HepG2 (cell line): ENCODE measurements around the gene DGCR8.

Experiments used
- EZH2 ChIP-seq: conservative IDR thresholded peaks from 2 replicates; pipeline ENCODE4 v1.6.1; 2012; ENCODE audit warnings: mild to moderate bottlenecking, low read depth, low read length, moderate library complexity
- HNF4G ChIP-seq, 2 experiments: sonication (generic) in 1 of 2; formaldehyde crosslinking in 1 of 2; IDR thresholded peaks; 2 replicates each; pipeline versions ENCODE4 v1.4.0 to v1.6.1; 2011 to 2020; ENCODE audit warnings: borderline replicate concordance in 2 of 2, low read depth in 2 of 2, mild to moderate bottlenecking in 2 of 2, low read length in 1 of 2, missing genetic modification reagents in 1 of 2, moderate library complexity in 1 of 2
- MXI1 ChIP-seq: IDR thresholded peaks from 3 replicates; pipeline ENCODE4 v1.6.1; 2012; ENCODE audit warnings: low read depth, low read length, inconsistent platforms, borderline replicate concordance
- NBN ChIP-seq: fragments of 450-650 bp; conservative IDR thresholded peaks from 2 replicates; pipeline ENCODE4 v1.6.1; 2017
- NR2F1 ChIP-seq, 2 experiments: fragments of 450-650 bp in 1 of 2; formaldehyde crosslinking in 1 of 2; IDR thresholded peaks; 2 replicates each; pipeline versions ENCODE4 v1.5.0 to v1.6.1; 2016 to 2020; ENCODE audit warnings: mild to moderate bottlenecking in 1 of 2, missing compliant biosample characterization in 1 of 2, missing genetic modification reagents in 1 of 2, moderate library complexity in 1 of 2
- PHF21A ChIP-seq: sonication (generic); formaldehyde crosslinking; IDR thresholded peaks from 2 replicates; pipeline ENCODE4 v1.5.0; 2020; ENCODE audit warnings: mild to moderate bottlenecking, missing genetic modification reagents
- POLR2A ChIP-seq, 2 experiments: IDR thresholded peaks; 2 replicates each; pipeline ENCODE4 v1.6.1; 2011; ENCODE audit warnings: low read depth in 2 of 2, low read length in 2 of 2, mild to moderate bottlenecking in 1 of 2, moderate library complexity in 1 of 2; ENCODE audit not compliant: insufficient read depth in 1 of 2
- SNAI1 ChIP-seq: sonication (generic); formaldehyde crosslinking; IDR thresholded peaks from 2 replicates; pipeline ENCODE4 v1.5.0; 2020; ENCODE audit warnings: mild to moderate bottlenecking, missing genetic modification reagents, borderline replicate concordance
- TF ChIP-seq, protein P1 (sequence below): sonication (generic); formaldehyde crosslinking; IDR thresholded peaks from 2 replicates; pipeline ENCODE4 v1.4.0; 2020; ENCODE audit warnings: missing genetic modification reagents
- TF ChIP-seq, protein P2 (sequence below): sonication (generic); formaldehyde crosslinking; IDR thresholded peaks from 2 replicates; pipeline ENCODE4 v1.5.0; 2020; ENCODE audit warnings: mild to moderate bottlenecking, missing genetic modification reagents, moderate library complexity
- TF ChIP-seq, protein P3 (sequence below): sonication (generic); formaldehyde crosslinking; conservative IDR thresholded peaks from 2 replicates; pipeline ENCODE4 v1.4.0; 2020; ENCODE audit warnings: missing genetic modification reagents
- TF ChIP-seq, protein P4 (sequence below): sonication (generic); formaldehyde crosslinking; IDR thresholded peaks from 2 replicates; pipeline ENCODE4 v1.4.0; 2020; ENCODE audit warnings: missing genetic modification reagents
- TF ChIP-seq, protein P5 (sequence below): sonication (generic); formaldehyde crosslinking; IDR thresholded peaks from 2 replicates; pipeline ENCODE4 v1.4.0; 2020; ENCODE audit warnings: mild to moderate bottlenecking, missing genetic modification reagents

DNA sequence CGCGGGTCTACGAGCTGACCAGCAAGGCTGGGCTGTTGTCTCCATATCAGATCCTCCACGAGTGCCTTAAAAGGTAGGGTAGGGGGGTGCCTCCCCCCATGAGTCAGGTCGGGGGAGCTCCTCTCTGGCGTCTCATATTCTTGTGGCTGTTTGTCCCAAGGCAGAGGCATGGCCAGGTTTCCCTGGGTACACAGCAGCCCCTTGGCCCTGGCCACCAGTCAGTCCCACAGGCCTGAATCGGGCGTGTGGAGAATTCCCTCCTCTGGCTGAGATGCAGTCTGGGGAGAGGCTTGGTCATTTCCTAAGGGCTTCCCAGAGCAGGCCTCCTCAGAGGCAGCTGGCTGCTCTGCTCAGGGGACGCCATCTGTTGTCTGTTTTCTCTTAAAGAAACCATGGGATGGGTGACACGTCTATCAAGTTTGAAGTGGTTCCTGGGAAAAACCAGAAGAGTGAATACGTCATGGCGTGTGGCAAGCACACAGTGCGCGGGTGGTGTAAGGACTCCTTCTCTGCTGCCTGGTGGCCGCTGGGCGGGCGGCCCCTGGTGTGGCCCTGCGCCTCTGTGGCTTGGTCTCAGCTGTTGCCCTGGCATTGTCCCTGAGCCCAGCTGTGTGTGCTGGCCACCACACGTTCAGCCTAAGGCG lies 26.3 kb downstream of the DGCR8 start:
- TF ChIP-seq, protein P1, sequence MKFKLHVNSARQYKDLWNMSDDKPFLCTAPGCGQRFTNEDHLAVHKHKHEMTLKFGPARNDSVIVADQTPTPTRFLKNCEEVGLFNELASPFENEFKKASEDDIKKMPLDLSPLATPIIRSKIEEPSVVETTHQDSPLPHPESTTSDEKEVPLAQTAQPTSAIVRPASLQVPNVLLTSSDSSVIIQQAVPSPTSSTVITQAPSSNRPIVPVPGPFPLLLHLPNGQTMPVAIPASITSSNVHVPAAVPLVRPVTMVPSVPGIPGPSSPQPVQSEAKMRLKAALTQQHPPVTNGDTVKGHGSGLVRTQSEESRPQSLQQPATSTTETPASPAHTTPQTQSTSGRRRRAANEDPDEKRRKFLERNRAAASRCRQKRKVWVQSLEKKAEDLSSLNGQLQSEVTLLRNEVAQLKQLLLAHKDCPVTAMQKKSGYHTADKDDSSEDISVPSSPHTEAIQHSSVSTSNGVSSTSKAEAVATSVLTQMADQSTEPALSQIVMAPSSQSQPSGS (CRISPR knock-in tag), result no peak
- no peak for TF ChIP-seq NR2F1 (CRISPR knock-in tag; IDR thresholded peaks at IDR 0.05)
- TF ChIP-seq NBN, result no peak
- no peak for TF ChIP-seq SNAI1 (CRISPR knock-in tag)
- TF ChIP-seq, protein P2, sequence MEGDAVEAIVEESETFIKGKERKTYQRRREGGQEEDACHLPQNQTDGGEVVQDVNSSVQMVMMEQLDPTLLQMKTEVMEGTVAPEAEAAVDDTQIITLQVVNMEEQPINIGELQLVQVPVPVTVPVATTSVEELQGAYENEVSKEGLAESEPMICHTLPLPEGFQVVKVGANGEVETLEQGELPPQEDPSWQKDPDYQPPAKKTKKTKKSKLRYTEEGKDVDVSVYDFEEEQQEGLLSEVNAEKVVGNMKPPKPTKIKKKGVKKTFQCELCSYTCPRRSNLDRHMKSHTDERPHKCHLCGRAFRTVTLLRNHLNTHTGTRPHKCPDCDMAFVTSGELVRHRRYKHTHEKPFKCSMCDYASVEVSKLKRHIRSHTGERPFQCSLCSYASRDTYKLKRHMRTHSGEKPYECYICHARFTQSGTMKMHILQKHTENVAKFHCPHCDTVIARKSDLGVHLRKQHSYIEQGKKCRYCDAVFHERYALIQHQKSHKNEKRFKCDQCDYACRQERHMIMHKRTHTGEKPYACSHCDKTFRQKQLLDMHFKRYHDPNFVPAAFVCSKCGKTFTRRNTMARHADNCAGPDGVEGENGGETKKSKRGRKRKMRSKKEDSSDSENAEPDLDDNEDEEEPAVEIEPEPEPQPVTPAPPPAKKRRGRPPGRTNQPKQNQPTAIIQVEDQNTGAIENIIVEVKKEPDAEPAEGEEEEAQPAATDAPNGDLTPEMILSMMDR (CRISPR knock-in tag), result no peak
- TF ChIP-seq EZH2, result no peak
- no peak for TF ChIP-seq HNF4G (IDR thresholded peaks at IDR 0.05; ENCODE audit: borderline replicate concordance, low read depth, low read length)
- TF ChIP-seq HNF4G (CRISPR knock-in tag; IDR thresholded peaks at IDR 0.05; ENCODE audit: borderline replicate concordance, low read depth), result no peak
- TF ChIP-seq, protein P3, sequence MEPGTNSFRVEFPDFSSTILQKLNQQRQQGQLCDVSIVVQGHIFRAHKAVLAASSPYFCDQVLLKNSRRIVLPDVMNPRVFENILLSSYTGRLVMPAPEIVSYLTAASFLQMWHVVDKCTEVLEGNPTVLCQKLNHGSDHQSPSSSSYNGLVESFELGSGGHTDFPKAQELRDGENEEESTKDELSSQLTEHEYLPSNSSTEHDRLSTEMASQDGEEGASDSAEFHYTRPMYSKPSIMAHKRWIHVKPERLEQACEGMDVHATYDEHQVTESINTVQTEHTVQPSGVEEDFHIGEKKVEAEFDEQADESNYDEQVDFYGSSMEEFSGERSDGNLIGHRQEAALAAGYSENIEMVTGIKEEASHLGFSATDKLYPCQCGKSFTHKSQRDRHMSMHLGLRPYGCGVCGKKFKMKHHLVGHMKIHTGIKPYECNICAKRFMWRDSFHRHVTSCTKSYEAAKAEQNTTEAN (CRISPR knock-in tag), result no peak
- TF ChIP-seq MXI1, result no peak
- TF ChIP-seq POLR2A (IDR thresholded peaks at IDR 0.05; ENCODE audit: insufficient read depth in 1 of 2, low read depth in 2 of 2, low read length in 2 of 2), result no peak
- TF ChIP-seq PHF21A (CRISPR knock-in tag), result no peak
- TF ChIP-seq, protein P4, sequence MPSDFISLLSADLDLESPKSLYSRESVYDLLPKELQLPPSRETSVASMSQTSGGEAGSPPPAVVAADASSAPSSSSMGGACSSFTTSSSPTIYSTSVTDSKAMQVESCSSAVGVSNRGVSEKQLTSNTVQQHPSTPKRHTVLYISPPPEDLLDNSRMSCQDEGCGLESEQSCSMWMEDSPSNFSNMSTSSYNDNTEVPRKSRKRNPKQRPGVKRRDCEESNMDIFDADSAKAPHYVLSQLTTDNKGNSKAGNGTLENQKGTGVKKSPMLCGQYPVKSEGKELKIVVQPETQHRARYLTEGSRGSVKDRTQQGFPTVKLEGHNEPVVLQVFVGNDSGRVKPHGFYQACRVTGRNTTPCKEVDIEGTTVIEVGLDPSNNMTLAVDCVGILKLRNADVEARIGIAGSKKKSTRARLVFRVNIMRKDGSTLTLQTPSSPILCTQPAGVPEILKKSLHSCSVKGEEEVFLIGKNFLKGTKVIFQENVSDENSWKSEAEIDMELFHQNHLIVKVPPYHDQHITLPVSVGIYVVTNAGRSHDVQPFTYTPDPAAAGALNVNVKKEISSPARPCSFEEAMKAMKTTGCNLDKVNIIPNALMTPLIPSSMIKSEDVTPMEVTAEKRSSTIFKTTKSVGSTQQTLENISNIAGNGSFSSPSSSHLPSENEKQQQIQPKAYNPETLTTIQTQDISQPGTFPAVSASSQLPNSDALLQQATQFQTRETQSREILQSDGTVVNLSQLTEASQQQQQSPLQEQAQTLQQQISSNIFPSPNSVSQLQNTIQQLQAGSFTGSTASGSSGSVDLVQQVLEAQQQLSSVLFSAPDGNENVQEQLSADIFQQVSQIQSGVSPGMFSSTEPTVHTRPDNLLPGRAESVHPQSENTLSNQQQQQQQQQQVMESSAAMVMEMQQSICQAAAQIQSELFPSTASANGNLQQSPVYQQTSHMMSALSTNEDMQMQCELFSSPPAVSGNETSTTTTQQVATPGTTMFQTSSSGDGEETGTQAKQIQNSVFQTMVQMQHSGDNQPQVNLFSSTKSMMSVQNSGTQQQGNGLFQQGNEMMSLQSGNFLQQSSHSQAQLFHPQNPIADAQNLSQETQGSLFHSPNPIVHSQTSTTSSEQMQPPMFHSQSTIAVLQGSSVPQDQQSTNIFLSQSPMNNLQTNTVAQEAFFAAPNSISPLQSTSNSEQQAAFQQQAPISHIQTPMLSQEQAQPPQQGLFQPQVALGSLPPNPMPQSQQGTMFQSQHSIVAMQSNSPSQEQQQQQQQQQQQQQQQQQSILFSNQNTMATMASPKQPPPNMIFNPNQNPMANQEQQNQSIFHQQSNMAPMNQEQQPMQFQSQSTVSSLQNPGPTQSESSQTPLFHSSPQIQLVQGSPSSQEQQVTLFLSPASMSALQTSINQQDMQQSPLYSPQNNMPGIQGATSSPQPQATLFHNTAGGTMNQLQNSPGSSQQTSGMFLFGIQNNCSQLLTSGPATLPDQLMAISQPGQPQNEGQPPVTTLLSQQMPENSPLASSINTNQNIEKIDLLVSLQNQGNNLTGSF (CRISPR knock-in tag), result no peak
- TF ChIP-seq, protein P5, sequence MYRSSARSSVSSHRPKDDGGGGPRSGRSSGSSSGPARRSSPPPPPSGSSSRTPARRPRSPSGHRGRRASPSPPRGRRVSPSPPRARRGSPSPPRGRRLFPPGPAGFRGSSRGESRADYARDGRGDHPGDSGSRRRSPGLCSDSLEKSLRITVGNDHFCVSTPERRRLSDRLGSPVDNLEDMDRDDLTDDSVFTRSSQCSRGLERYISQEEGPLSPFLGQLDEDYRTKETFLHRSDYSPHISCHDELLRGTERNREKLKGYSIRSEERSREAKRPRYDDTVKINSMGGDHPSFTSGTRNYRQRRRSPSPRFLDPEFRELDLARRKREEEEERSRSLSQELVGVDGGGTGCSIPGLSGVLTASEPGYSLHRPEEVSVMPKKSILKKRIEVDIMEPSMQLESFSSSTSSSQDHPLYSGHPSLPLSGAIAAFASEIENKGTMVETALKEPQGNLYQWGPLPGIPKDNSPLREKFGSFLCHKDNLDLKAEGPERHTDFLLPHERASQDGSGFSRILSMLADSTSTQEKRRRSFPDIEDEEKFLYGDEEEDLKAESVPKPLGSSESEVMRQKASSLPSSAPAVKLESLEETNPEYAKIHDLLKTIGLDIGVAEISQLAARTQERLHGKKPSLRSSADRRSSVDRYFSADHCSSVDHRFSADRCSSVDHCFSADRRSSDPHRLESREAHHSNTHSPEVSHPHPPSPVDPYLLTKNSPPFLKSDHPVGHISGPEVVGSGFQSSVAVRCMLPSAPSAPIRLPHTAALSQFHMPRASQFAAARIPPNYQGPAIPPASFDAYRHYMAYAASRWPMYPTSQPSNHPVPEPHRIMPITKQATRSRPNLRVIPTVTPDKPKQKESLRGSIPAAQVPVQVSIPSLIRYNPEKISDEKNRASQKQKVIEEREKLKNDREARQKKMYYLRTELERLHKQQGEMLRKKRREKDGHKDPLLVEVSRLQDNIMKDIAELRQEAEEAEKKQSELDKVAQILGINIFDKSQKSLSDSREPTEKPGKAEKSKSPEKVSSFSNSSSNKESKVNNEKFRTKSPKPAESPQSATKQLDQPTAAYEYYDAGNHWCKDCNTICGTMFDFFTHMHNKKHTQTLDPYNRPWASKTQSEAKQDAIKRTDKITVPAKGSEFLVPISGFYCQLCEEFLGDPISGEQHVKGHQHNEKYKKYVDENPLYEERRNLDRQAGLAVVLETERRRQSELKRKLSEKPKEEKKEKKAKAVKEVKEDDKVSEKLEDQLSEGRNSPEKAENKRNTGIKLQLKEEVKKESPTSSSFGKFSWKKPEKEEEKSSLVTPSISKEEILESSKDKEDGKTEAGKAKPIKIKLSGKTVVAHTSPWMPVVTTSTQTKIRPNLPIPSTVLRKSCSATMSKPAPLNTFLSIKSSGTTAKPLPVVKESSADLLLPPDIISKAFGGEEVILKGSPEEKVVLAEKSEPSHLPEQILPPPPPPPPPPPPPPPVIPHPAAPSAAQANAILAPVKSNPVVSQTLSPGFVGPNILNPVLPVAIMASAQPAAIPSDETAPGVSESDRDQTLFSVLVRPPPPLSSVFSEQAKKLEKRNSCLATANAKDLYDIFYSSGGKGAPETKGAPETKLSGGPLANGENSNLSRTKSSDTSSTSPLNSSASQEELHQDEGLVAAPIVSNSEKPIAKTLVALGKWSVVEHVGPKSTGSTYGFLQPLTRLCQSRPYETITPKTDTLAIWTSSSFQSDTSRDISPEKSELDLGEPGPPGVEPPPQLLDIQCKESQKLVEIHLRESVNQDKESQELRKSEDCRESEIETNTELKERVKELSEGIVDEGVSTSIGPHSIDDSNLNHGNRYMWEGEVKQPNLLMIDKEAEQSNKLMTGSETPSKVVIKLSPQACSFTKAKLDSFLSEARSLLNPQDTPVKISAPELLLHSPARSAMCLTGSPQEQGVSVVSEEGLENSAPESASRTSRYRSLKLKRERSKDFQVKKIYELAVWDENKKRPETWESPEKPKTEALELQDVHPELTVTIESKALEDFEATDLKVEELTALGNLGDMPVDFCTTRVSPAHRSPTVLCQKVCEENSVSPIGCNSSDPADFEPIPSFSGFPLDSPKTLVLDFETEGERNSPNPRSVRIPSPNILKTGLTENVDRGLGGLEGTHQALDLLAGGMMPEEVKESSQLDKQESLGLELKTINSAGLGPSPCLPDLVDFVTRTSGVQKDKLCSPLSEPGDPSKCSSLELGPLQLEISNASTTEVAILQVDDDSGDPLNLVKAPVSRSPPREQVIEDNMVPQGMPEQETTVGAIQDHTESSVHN, result no peak
